HEK293 (cell line): ENCODE data around the gene KLHL22.
A peak's percentile ranks its signal among the peaks of the same experiment; 100 is the strongest.

Experiments
- EGR2 ChIP-seq: fragments of 450-650 bp; formaldehyde crosslinking; IDR thresholded peaks from 2 replicates; pipeline ENCODE4 v1.5.1; 2016; ENCODE audit warnings: low read depth, missing biosample characterization, missing genetic modification characterization
- GLIS1 ChIP-seq: fragments of 450-650 bp; formaldehyde crosslinking; IDR thresholded peaks from 2 replicates; pipeline ENCODE4 v1.5.1; 2016; ENCODE audit warnings: missing biosample characterization, missing genetic modification characterization
- HIC1 ChIP-seq: fragments of 450-650 bp; formaldehyde crosslinking; IDR thresholded peaks from 2 replicates; pipeline ENCODE4 v1.5.1; 2016; ENCODE audit warnings: missing biosample characterization, missing genetic modification characterization
- HOXA7 ChIP-seq: sonication (generic); formaldehyde crosslinking; IDR thresholded peaks from 2 replicates; pipeline ENCODE4 v1.8.1; 2022; ENCODE audit warnings: missing genetic modification reagents, borderline replicate concordance
- HOXD13 ChIP-seq: sonication (generic); formaldehyde crosslinking; IDR thresholded peaks from 2 replicates; pipeline ENCODE4 v1.8.0; 2022; ENCODE audit warnings: missing genetic modification reagents, borderline replicate concordance
- KLF7 ChIP-seq: fragments of 450-650 bp; formaldehyde crosslinking; IDR thresholded peaks from 2 replicates; pipeline ENCODE4 v1.5.1; 2016; ENCODE audit warnings: missing biosample characterization, missing genetic modification characterization, borderline replicate concordance
- PATZ1 ChIP-seq: fragments of 450-650 bp; formaldehyde crosslinking; IDR thresholded peaks from 2 replicates; pipeline ENCODE4 v1.5.1; 2016; ENCODE audit warnings: missing biosample characterization, missing genetic modification characterization
- PRDM10 ChIP-seq: fragments of 450-650 bp; formaldehyde crosslinking; IDR thresholded peaks from 2 replicates; pipeline ENCODE4 v1.5.1; 2016; ENCODE audit warnings: missing biosample characterization, missing genetic modification characterization
- SCRT1 ChIP-seq: fragments of 450-650 bp; formaldehyde crosslinking; IDR thresholded peaks from 2 replicates; pipeline ENCODE4 v1.5.1; 2016; ENCODE audit warnings: missing biosample characterization, missing genetic modification characterization, borderline replicate concordance
- WT1 ChIP-seq: fragments of 450-650 bp; formaldehyde crosslinking; IDR thresholded peaks from 2 replicates; pipeline ENCODE4 v1.5.1; 2016; ENCODE audit warnings: missing biosample characterization, missing genetic modification characterization
- ZBTB20 ChIP-seq: fragments of 450-650 bp; formaldehyde crosslinking; IDR thresholded peaks from 2 replicates; pipeline ENCODE4 v1.5.1; 2016; ENCODE audit warnings: missing biosample characterization, missing genetic modification characterization
- ZIC2 ChIP-seq: fragments of 450-650 bp; formaldehyde crosslinking; IDR thresholded peaks from 2 replicates; pipeline ENCODE4 v1.5.1; 2016; ENCODE audit warnings: missing biosample characterization, missing genetic modification characterization
- ZNF133 ChIP-seq: fragments of 450-650 bp; formaldehyde crosslinking; IDR thresholded peaks from 2 replicates; pipeline ENCODE4 v1.5.1; 2016; ENCODE audit warnings: missing biosample characterization, missing genetic modification characterization
- ZNF140 ChIP-seq: fragments of 450-650 bp; formaldehyde crosslinking; IDR thresholded peaks from 2 replicates; pipeline ENCODE4 v1.5.1; 2016; ENCODE audit warnings: missing biosample characterization, missing genetic modification characterization
- ZNF148 ChIP-seq: fragments of 450-650 bp; formaldehyde crosslinking; IDR thresholded peaks from 2 replicates; pipeline ENCODE4 v1.5.0; 2017; ENCODE audit warnings: missing biosample characterization, missing genetic modification characterization, borderline replicate concordance
- ZNF175 ChIP-seq: fragments of 450-650 bp; formaldehyde crosslinking; IDR thresholded peaks from 2 replicates; pipeline ENCODE4 v1.5.1; 2016; ENCODE audit warnings: missing biosample characterization, missing genetic modification characterization
- ZNF2 ChIP-seq: fragments of 450-650 bp; formaldehyde crosslinking; IDR thresholded peaks from 2 replicates; pipeline ENCODE4 v1.5.1; 2016; ENCODE audit warnings: missing biosample characterization, missing genetic modification characterization
- ZNF24 ChIP-seq: fragments of 450-650 bp; formaldehyde crosslinking; IDR thresholded peaks from 2 replicates; pipeline ENCODE4 v1.5.1; 2016; ENCODE audit warnings: missing biosample characterization, missing genetic modification characterization
- ZNF449 ChIP-seq: fragments of 450-650 bp; formaldehyde crosslinking; IDR thresholded peaks from 2 replicates; pipeline ENCODE4 v1.5.1; 2017; ENCODE audit warnings: missing biosample characterization, mild to moderate bottlenecking, missing genetic modification characterization, moderate library complexity
- ZNF580 ChIP-seq: fragments of 450-650 bp; formaldehyde crosslinking; IDR thresholded peaks from 2 replicates; pipeline ENCODE4 v1.5.1; 2016; ENCODE audit warnings: missing biosample characterization, missing genetic modification characterization
- ZNF585B ChIP-seq: fragments of 450-650 bp; formaldehyde crosslinking; IDR thresholded peaks from 2 replicates; pipeline ENCODE4 v1.5.1; 2016; ENCODE audit warnings: missing biosample characterization, missing genetic modification characterization
- ZNF621 ChIP-seq: fragments of 450-650 bp; formaldehyde crosslinking; IDR thresholded peaks from 2 replicates; pipeline ENCODE4 v1.5.1; 2017; ENCODE audit warnings: missing biosample characterization, missing genetic modification characterization
- ZNF701 ChIP-seq: fragments of 450-650 bp; formaldehyde crosslinking; IDR thresholded peaks from 2 replicates; pipeline ENCODE4 v1.5.1; 2016; ENCODE audit warnings: missing biosample characterization, missing genetic modification characterization
- ZNF747 ChIP-seq: fragments of 450-650 bp; formaldehyde crosslinking; IDR thresholded peaks from 2 replicates; pipeline ENCODE4 v1.5.1; 2016; ENCODE audit warnings: missing biosample characterization, missing genetic modification characterization
- ZSCAN5A ChIP-seq: fragments of 450-650 bp; formaldehyde crosslinking; IDR thresholded peaks from 2 replicates; pipeline ENCODE4 v1.5.1; 2016; ENCODE audit warnings: missing biosample characterization, missing genetic modification characterization

The KLHL22 gene

GRCh38 chr22:20531404-20532201 lies 36.0 kb upstream of the KLHL22 start (continued):
- TF ChIP-seq SCRT1: no peak
- TF ChIP-seq ZNF585B (tag by site-specific recombination): no peak
- peak; percentile 41 for TF ChIP-seq PATZ1 (tag by site-specific recombination)
- TF ChIP-seq ZSCAN5A (tag by site-specific recombination): no peak
- TF ChIP-seq ZNF2 (tag by site-specific recombination): no peak
- TF ChIP-seq ZNF747 (tag by site-specific recombination): no peak
- TF ChIP-seq ZBTB20 (tag by site-specific recombination): peak; percentile 41; the same call in 1 of the 2 replicates
- peak; percentile 15; the same call in 1 of the 2 replicates for TF ChIP-seq WT1 (tag by site-specific recombination)
- no peak for TF ChIP-seq ZNF140 (tag by site-specific recombination)
- peak; percentile 87 for TF ChIP-seq ZIC2 (tag by site-specific recombination)
- TF ChIP-seq ZNF701: no peak
- peak; percentile 85 for TF ChIP-seq EGR2 (tag by site-specific recombination)
- no peak for TF ChIP-seq ZNF580
- no peak for TF ChIP-seq ZNF24
- TF ChIP-seq KLF7: no peak
- TF ChIP-seq GLIS1 (tag by site-specific recombination): peak; percentile 86
- no peak for TF ChIP-seq HOXD13
- TF ChIP-seq HIC1 (tag by site-specific recombination): no peak
- no peak for TF ChIP-seq ZNF449 (tag by site-specific recombination)
- no peak for TF ChIP-seq ZNF621 (tag by site-specific recombination)
- TF ChIP-seq ZNF148 (tag by site-specific recombination): no peak
- TF ChIP-seq HOXA7 (CRISPR knock-in tag): no peak
- no peak for TF ChIP-seq ZNF175 (tag by site-specific recombination)
- TF ChIP-seq PRDM10 (tag by site-specific recombination): 0 out of 2 replicates have a peak, but pooled peaks have one; percentile 13
- no peak for TF ChIP-seq ZNF133 (tag by site-specific recombination)
- TF ChIP-seq, all 188 proteins: peak for 23
